ENCODE data around the gene UCK2. TPM values are rescaled to one million over a fixed set of nuclear protein-coding genes. Genes with fewer than 3 reads are reported as not detected.

Gene UCK2
- total and polyA plus RNA-seq, 2 of the 8 experiments (the other 6 are each of a cell fraction or from before 2014, with no cell fraction given), result 103 to 109 TPM

- no peak for TF ChIP-seq CHD7 (IDR thresholded peaks at IDR 0.05; ENCODE audit: insufficient replicate concordance, low read length)
- TF ChIP-seq CHD2 (IDR thresholded peaks at IDR 0.05; ENCODE audit: low read length), result no peak
- TF ChIP-seq EP300 (IDR thresholded peaks at IDR 0.05; ENCODE audit: borderline replicate concordance in 1 of 2, low read depth in 2 of 2, low read length in 2 of 2), result no peak
- no peak for TF ChIP-seq SP1 (IDR thresholded peaks at IDR 0.05; ENCODE audit: low read depth, low read length)
- no peak for TF ChIP-seq CBX8 (IDR thresholded peaks at IDR 0.05; ENCODE audit: borderline replicate concordance, low read depth, low read length)
- TF ChIP-seq JUND (IDR thresholded peaks at IDR 0.05; ENCODE audit: low read length), result no peak
These were observed 130.9 kb downstream of the UCK2 start (continued) for GRCh38 chr1:165958306-165958705.

All from H1 (cell line).